Measurements from ENCODE around the gene TLK1.

Gene TLK1

DNA sequence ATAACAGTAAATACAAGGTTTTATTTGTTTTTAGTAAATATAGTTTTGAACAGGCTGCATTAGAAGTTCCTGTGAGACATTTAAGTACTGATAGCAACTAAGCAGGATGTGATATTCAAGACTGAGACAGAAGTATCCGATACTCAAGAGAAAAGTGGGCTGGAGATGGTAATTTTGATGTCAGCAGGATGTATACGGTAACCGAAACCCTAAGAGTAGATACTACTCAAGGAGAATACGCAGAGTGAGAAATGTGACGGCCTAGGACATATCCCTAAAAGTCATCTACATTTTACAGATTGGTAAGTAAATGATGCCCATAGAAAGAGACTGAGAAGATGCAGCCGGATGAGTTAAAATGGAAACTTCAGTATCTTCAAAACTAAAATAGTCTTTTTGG, 116.3 kb downstream of the TLK1 start:
- TF ChIP-seq, protein P1, sequence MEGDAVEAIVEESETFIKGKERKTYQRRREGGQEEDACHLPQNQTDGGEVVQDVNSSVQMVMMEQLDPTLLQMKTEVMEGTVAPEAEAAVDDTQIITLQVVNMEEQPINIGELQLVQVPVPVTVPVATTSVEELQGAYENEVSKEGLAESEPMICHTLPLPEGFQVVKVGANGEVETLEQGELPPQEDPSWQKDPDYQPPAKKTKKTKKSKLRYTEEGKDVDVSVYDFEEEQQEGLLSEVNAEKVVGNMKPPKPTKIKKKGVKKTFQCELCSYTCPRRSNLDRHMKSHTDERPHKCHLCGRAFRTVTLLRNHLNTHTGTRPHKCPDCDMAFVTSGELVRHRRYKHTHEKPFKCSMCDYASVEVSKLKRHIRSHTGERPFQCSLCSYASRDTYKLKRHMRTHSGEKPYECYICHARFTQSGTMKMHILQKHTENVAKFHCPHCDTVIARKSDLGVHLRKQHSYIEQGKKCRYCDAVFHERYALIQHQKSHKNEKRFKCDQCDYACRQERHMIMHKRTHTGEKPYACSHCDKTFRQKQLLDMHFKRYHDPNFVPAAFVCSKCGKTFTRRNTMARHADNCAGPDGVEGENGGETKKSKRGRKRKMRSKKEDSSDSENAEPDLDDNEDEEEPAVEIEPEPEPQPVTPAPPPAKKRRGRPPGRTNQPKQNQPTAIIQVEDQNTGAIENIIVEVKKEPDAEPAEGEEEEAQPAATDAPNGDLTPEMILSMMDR (IDR thresholded peaks at IDR 0.05; ENCODE audit: control extremely low read depth, extremely low read depth, low read depth, missing control alignments), result no peak
- no peak for DNase-seq (ENCODE audit: extremely low spot score)
- POLR2A ChIA-PET, result no interaction called here
- CTCF ChIA-PET, result interaction anchor here (1.5 kb wide), 1 partner anchor 14 kb away, joined by 3 read pairs; no protein-coding TSS in a partner anchor

DNA sequence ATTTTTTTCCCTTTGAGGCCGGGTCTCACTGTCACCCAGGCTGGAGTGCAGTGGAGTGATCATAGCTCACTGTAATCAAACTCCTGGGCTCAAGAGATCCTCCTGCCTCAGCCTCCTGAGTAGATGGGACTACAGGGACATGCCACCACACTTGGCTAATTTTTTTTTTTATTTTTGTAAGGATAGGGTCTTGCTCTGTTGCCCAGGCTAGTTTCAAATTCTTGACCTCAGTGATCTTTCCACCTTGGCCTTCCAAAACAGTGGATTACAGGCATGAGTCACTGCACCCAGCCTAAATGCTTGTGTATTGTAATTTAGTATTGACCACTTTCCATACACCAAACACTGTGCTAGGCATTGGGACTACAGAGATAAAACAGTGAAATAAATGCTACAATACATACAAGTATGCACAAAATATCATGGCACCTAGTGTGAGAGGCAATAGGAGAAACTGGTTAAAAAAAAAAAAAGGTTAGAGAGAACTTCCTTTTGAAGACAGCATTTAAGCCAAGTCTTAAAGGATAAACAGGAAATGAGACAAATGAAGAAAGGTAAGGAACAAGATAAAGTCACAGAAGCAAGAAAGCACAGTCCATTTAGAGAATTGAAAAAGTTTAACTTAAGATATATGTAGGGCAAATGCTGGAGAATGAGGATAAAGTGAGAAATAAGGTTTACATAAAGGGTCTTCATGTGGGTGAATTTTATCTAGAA, 118.3 kb downstream of the TLK1 start:
- CTCF ChIA-PET, result no interaction called here
- no peak for DNase-seq (ENCODE audit: extremely low spot score)
- POLR2A ChIA-PET, result no interaction called here
- TF ChIP-seq, protein P1 (IDR thresholded peaks at IDR 0.05; ENCODE audit: control extremely low read depth, extremely low read depth, low read depth, missing control alignments), result no peak

DNA sequence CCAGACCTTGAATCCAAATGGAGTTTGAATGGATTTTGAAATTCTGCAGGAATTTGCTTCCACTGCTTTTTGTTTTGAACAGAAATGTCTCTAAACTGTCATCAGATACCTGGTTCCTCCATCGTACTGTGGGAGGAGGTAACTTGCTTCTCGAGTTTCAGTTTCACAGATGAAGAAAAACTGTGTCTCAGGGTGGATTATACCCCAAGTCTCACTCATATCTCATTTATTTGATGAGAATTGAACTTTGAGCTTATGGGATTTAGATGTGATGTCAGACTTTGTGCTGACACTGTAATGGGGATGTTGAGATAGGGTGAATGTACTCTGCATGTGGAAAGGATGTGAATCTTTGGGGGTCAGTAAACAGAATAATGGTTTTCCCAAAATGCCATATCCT, 124.2 kb downstream of the TLK1 start:
- TF ChIP-seq, protein P1 (IDR thresholded peaks at IDR 0.05; ENCODE audit: control extremely low read depth, extremely low read depth, low read depth, missing control alignments), result no peak
- CTCF ChIA-PET, result no interaction called here
- DNase-seq (ENCODE audit: extremely low spot score), result no peak
- POLR2A ChIA-PET, result no interaction called here

DNA sequence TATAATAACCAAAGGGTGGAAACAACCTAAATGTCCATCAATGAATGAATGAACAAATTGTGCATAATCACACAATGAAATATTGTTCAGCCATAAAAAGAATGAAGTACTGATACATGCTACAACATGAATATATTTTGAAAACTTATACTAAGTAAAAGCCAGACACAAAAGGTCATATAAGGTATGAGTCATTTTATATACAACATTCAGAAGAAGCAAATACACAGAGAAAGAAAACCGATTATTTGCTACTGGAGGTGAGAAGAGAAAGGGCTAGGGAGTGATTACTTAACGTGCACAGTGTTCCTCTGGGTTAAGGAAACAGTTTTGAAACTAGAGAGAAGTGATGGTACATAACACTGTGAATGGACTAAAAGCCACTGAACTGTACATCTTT, 126.4 kb downstream of the TLK1 start:
- no peak for DNase-seq (ENCODE audit: extremely low spot score)
- TF ChIP-seq, protein P1 (IDR thresholded peaks at IDR 0.05; ENCODE audit: control extremely low read depth, extremely low read depth, low read depth, missing control alignments), result no peak
- ChIA-PET CTCF (no interaction called here), POLR2A (no interaction called here)

DNA sequence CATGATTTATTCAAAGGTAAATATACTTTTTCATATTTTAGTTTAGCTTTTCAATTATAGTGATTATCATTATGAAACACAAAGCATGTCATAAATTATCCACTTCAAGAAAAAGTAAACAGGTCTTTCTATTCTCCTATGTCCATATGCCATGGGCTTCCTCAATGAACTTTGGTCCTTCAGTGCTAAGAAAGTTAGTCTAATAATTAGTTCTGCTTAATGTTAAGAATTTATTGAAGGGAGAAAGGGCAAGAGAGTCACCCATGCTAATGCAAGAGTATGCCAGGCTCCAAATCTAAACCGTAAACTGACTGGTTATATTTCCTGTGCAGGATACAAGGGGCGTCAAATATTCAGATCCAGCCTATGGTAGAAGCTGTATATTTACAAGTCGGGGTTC, 135.5 kb downstream of the TLK1 start:
- DNase-seq (ENCODE audit: extremely low spot score), result no peak
- ChIA-PET POLR2A (no interaction called here), CTCF (interaction anchor here (1.5 kb wide), 1 partner anchor 62 kb away, joined by 3 read pairs; no protein-coding TSS in a partner anchor)
- TF ChIP-seq, protein P1 (IDR thresholded peaks at IDR 0.05; ENCODE audit: control extremely low read depth, extremely low read depth, low read depth, missing control alignments), result no peak

DNA sequence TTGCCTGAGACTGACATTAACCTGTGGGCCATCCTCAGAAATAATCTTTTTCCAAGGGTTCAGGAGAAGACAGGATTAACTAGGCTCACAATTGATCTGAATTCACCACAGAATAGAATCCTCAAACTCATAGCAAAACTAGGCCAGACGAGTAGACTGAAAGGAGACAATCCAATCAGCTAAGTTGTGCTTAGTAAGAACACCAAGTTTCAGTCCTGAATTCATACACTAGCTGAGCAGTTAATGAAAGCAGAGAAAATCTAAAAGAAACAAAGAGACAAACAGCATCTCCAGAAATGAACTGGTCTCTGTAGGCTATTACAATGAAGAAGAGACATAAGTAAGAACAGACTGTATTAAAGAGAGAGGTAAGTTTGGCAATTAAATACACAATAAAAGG, 142.2 kb downstream of the TLK1 start:
- peak; percentile 35 for DNase-seq (ENCODE audit: extremely low spot score)
- POLR2A ChIA-PET, result no interaction called here
- TF ChIP-seq, protein P1 (IDR thresholded peaks at IDR 0.05; ENCODE audit: control extremely low read depth, extremely low read depth, low read depth, missing control alignments), result no peak
- CTCF ChIA-PET, result no interaction called here

All from GM10248 (cell line).